ENCODE results near the gene RAB41.
A peak's percentile ranks its signal among the peaks of the same experiment; 100 is the strongest.
"Not testable (repeated sequence)": the region's sequence is repeated elsewhere in the genome, so short reads cannot be mapped to it uniquely, and the experiment has no call there.

Gene RAB41

GRCh38 chrX:70281951-70282350 lies at the start of gene RAB41:
Gene RAB41 (plus strand): TSS chrX:70282172. CDS start chrX:70282218, 46 bp downstream.
- no peak for DNase-seq

- no peak for DNase-seq
Observed at GRCh38 chrX:70234355-70234754, 47.6 kb upstream of the RAB41 start, which contains the start of gene AWAT1. Gene AWAT1 (plus strand): TSS chrX:70234655. CDS start chrX:70234696, 41 bp downstream.

GRCh38 chrX:70240751-70241150 lies 41.2 kb upstream of the RAB41 start:
- DNase-seq = no peak

- no peak for DNase-seq
Observed at GRCh38 chrX:70241501-70241900, 40.5 kb upstream of the RAB41 start.

- DNase-seq = not testable (repeated sequence)
Observed at GRCh38 chrX:70243601-70244000, 38.4 kb upstream of the RAB41 start.

GRCh38 chrX:70244881-70245280 lies 37.1 kb upstream of the RAB41 start:
- DNase-seq = no peak

- DNase-seq = no peak
Observed at GRCh38 chrX:70247252-70247651, 34.7 kb upstream of the RAB41 start.

GRCh38 chrX:70252491-70252890 lies 29.5 kb upstream of the RAB41 start:
- DNase-seq = no peak

GRCh38 chrX:70253377-70254062 lies 28.5 kb upstream of the RAB41 start:
- DNase-seq = no peak

- DNase-seq = no peak
Observed at GRCh38 chrX:70254063-70254400, 27.9 kb upstream of the RAB41 start.

- DNase-seq = no peak
Observed at GRCh38 chrX:70254909-70255308, 27.1 kb upstream of the RAB41 start.

- no peak for DNase-seq
Observed at GRCh38 chrX:70255452-70255851, 26.5 kb upstream of the RAB41 start.

GRCh38 chrX:70257423-70258288 lies 24.3 kb upstream of the RAB41 start:
- DNase-seq = no peak

GRCh38 chrX:70260104-70260503 lies 21.9 kb upstream of the RAB41 start, which contains the start of gene P2RY4:
Gene P2RY4 (minus strand): TSS chrX:70260204. CDS start chrX:70259624, 580 bp downstream.
- DNase-seq = no peak

- no peak for DNase-seq
Observed at GRCh38 chrX:70262952-70263567, 18.9 kb upstream of the RAB41 start.

- no peak for DNase-seq
Observed at GRCh38 chrX:70264784-70265183, 17.2 kb upstream of the RAB41 start.

GRCh38 chrX:70268034-70268433 lies 13.9 kb upstream of the RAB41 start, which contains the start of gene ARR3:
Gene ARR3 (plus strand): TSS chrX:70268334. CDS start chrX:70269386, 1,052 bp downstream.
- DNase-seq = no peak

GRCh38 chrX:70274029-70274428 lies 7.9 kb upstream of the RAB41 start:
- DNase-seq = not testable (repeated sequence)

GRCh38 chrX:70279081-70279480 lies 2.9 kb upstream of the RAB41 start:
- DNase-seq = no peak

- DNase-seq = no peak
Observed at GRCh38 chrX:70280573-70280972, 1.4 kb upstream of the RAB41 start.

GRCh38 chrX:70289168-70289792 lies 7.3 kb downstream of the RAB41 start:
- no peak for DNase-seq

GRCh38 chrX:70289793-70290770 lies 8.1 kb downstream of the RAB41 start, which contains the start of the genes KIF4A and PDZD11:
Gene KIF4A (plus strand): TSS chrX:70290104. CDS start chrX:70290459, 355 bp downstream.
Gene PDZD11 (minus strand): TSS chrX:70289927. CDS start chrX:70289341, 586 bp downstream.
- DNase-seq = peak; percentile 72

Measured in activated effector memory CD4-positive, alpha-beta T cell treated with Interleukin-2 at 50 U/mL for 16 hours (primary cell).